Measurements from ENCODE around the gene C16orf78.

Gene C16orf78

GRCh38 chr16:49382916-49383315, 9.3 kb downstream of the C16orf78 start:
- no peak overlapping the region for H3K4me3 ChIP-seq (ENCODE audit: low read depth, low read length)

GRCh38 chr16:49395021-49395420, 21.4 kb downstream of the C16orf78 start:
- no peak overlapping the region for H3K4me3 ChIP-seq (ENCODE audit: low read depth, low read length)

GRCh38 chr16:49396206-49396720, 22.7 kb downstream of the C16orf78 start:
- H3K4me3 ChIP-seq (ENCODE audit: low read depth, low read length), result no peak overlapping the region

GRCh38 chr16:49398761-49399160, 25.2 kb downstream of the C16orf78 start:
- H3K4me3 ChIP-seq (ENCODE audit: low read depth, low read length), result no peak overlapping the region

- no peak overlapping the region for H3K4me3 ChIP-seq (ENCODE audit: low read depth, low read length)
Observed at GRCh38 chr16:49399594-49400364, 26.2 kb downstream of the C16orf78 start.

GRCh38 chr16:49400611-49401010, 27.0 kb downstream of the C16orf78 start:
- no peak overlapping the region for H3K4me3 ChIP-seq (ENCODE audit: low read depth, low read length)

- H3K4me3 ChIP-seq (ENCODE audit: low read depth, low read length), result no peak overlapping the region
Observed at GRCh38 chr16:49405123-49405522, 31.5 kb downstream of the C16orf78 start.

- H3K4me3 ChIP-seq (ENCODE audit: low read depth, low read length), result no peak overlapping the region
Observed at GRCh38 chr16:49405530-49405929, 31.9 kb downstream of the C16orf78 start.

- H3K4me3 ChIP-seq (ENCODE audit: low read depth, low read length), result no peak overlapping the region
Observed at GRCh38 chr16:49407873-49408550, 34.4 kb downstream of the C16orf78 start.

GRCh38 chr16:49409121-49409520, 35.5 kb downstream of the C16orf78 start:
- H3K4me3 ChIP-seq (ENCODE audit: low read depth, low read length), result no peak overlapping the region

- H3K4me3 ChIP-seq (ENCODE audit: low read depth, low read length), result no peak overlapping the region
Observed at GRCh38 chr16:49410226-49410625, 36.6 kb downstream of the C16orf78 start.

- no peak overlapping the region for H3K4me3 ChIP-seq (ENCODE audit: low read depth, low read length)
Observed at GRCh38 chr16:49411121-49411970, 37.7 kb downstream of the C16orf78 start.

- H3K4me3 ChIP-seq (ENCODE audit: low read depth, low read length), result no peak overlapping the region
Observed at GRCh38 chr16:49414671-49415070, 41.1 kb downstream of the C16orf78 start.

GRCh38 chr16:49415083-49415482, 41.5 kb downstream of the C16orf78 start:
- no peak overlapping the region for H3K4me3 ChIP-seq (ENCODE audit: low read depth, low read length)

- no peak overlapping the region for H3K4me3 ChIP-seq (ENCODE audit: low read depth, low read length)
Observed at GRCh38 chr16:49416001-49416675, 42.5 kb downstream of the C16orf78 start.

- no peak overlapping the region for H3K4me3 ChIP-seq (ENCODE audit: low read depth, low read length)
Observed at GRCh38 chr16:49417354-49417753, 43.8 kb downstream of the C16orf78 start.

GRCh38 chr16:49419006-49419405, 45.4 kb downstream of the C16orf78 start:
- no peak overlapping the region for H3K4me3 ChIP-seq (ENCODE audit: low read depth, low read length)

GRCh38 chr16:49419862-49420261, 46.3 kb downstream of the C16orf78 start:
- no peak overlapping the region for H3K4me3 ChIP-seq (ENCODE audit: low read depth, low read length)

- H3K4me3 ChIP-seq (ENCODE audit: low read depth, low read length), result no peak overlapping the region
Observed at GRCh38 chr16:49422896-49423295, 49.3 kb downstream of the C16orf78 start.

- no peak overlapping the region for H3K4me3 ChIP-seq (ENCODE audit: low read depth, low read length)
Observed at GRCh38 chr16:49424961-49425360, 51.4 kb downstream of the C16orf78 start.

GRCh38 chr16:49427771-49428170, 54.2 kb downstream of the C16orf78 start:
- H3K4me3 ChIP-seq (ENCODE audit: low read depth, low read length), result no peak overlapping the region

Data from iPS-11a (cell line).